ENCODE results near the gene CUX1. TPM values are rescaled to one million over a fixed set of nuclear protein-coding genes. Genes with fewer than 3 reads are reported as not detected.

The CUX1 gene
- total RNA-seq, 2 donors from 2014 or later = 42.0 to 47.5 TPM

- intact Hi-C loops (cut with DNase I) = no loop called here
- no peak for TF ChIP-seq POLR2A (IDR thresholded peaks at IDR 0.05)
- TF ChIP-seq CTCF (IDR thresholded peaks at IDR 0.05) = no peak
- Histone ChIP-seq H3K27me3 (no peaks in the 10 kb centered on the region), H3K36me3 (replicated peaks in 1 of 2; ENCODE audit: insufficient read depth in 1 of 2, low read depth in 2 of 2) (peaks cover 0 to 1% of the 10 kb centered on the region in 2 donors), H3K4me1 (no peaks in the 10 kb centered on the region), H3K9me3 (no peaks in the 10 kb centered on the region), H3K27ac (no peak overlapping the region), H3K4me3 (no peak overlapping the region)
- DNase-seq (no peak), ATAC-seq (no peak)
- 89 to 98% methylated on average over 6 to 7 of the region's 7 CpGs for WGBS, 2 donors
These were observed 336.1 kb downstream of the CUX1 start for GRCh38 chr7:102153599-102153946.

GRCh38 chr7:102154425-102154824 lies 337.0 kb downstream of the CUX1 start:
- TF ChIP-seq POLR2A (IDR thresholded peaks at IDR 0.05) (no peak), CTCF (IDR thresholded peaks at IDR 0.05) (no peak)
- intact Hi-C loops (cut with DNase I) = no loop called here
- Histone ChIP-seq H3K4me3 (no peak overlapping the region), H3K36me3 (replicated peaks in 1 of 2; ENCODE audit: insufficient read depth in 1 of 2, low read depth in 2 of 2) (peaks cover 0 to 1% of the 10 kb centered on the region in 2 donors), H3K9me3 (no peaks in the 10 kb centered on the region), H3K27me3 (no peaks in the 10 kb centered on the region), H3K4me1 (no peaks in the 10 kb centered on the region), H3K27ac (no peak overlapping the region)
- ATAC-seq (no peak), DNase-seq (no peak)
- 97 to 98% methylated on average over 3 of the region's 3 CpGs for WGBS, 2 donors

GRCh38 chr7:102155821-102156441 lies 338.5 kb downstream of the CUX1 start:
- no peak overlapping the region for H3K27ac ChIP-seq
- WGBS, 2 donors = 79 to 83% methylated on average over 10 of the region's 10 CpGs
- H3K27me3 ChIP-seq = no peaks in the 10 kb centered on the region
- no peak overlapping the region for H3K4me3 ChIP-seq
- no peaks in the 10 kb centered on the region for H3K4me1 ChIP-seq
- peaks cover 0 to 1% of the 10 kb centered on the region in 2 donors for H3K36me3 ChIP-seq (replicated peaks in 1 of 2; ENCODE audit: insufficient read depth in 1 of 2, low read depth in 2 of 2)
- DNase-seq (no peak), ATAC-seq (no peak)
- intact Hi-C loops (cut with DNase I) = no loop called here
- TF ChIP-seq CTCF (IDR thresholded peaks at IDR 0.05) (no peak), POLR2A (IDR thresholded peaks at IDR 0.05) (no peak)
- no peaks in the 10 kb centered on the region for H3K9me3 ChIP-seq

- Histone ChIP-seq H3K36me3 (replicated peaks in 1 of 2; ENCODE audit: insufficient read depth in 1 of 2, low read depth in 2 of 2) (peaks cover 0 to 1% of the 10 kb centered on the region in 2 donors), H3K9me3 (no peaks in the 10 kb centered on the region), H3K27ac (no peak overlapping the region), H3K4me1 (no peaks in the 10 kb centered on the region), H3K4me3 (no peak overlapping the region), H3K27me3 (no peaks in the 10 kb centered on the region)
- DNase-seq (no peak), ATAC-seq (no peak)
- intact Hi-C loops (cut with DNase I) = no loop called here
- TF ChIP-seq CTCF (IDR thresholded peaks at IDR 0.05) = no peak
- TF ChIP-seq POLR2A (IDR thresholded peaks at IDR 0.05) = no peak
- WGBS, 2 donors = 98 to 99% methylated on average over 9 of the region's 9 CpGs
These were observed 339.4 kb downstream of the CUX1 start for GRCh38 chr7:102156867-102157266.

- H3K27me3 ChIP-seq = no peaks in the 10 kb centered on the region
- H3K9me3 ChIP-seq = no peaks in the 10 kb centered on the region
- H3K36me3 ChIP-seq (replicated peaks in 1 of 2; ENCODE audit: insufficient read depth in 1 of 2, low read depth in 2 of 2) = no peaks in the 10 kb centered on the region
- TF ChIP-seq CTCF (IDR thresholded peaks at IDR 0.05) (no peak), POLR2A (IDR thresholded peaks at IDR 0.05) (no peak)
- H3K4me3 ChIP-seq = no peak overlapping the region
- ATAC-seq (no peak), DNase-seq (no peak)
- peaks cover 11% of the 10 kb centered on the region for H3K4me1 ChIP-seq
- intact Hi-C loops (cut with DNase I) = no loop called here
- no peak overlapping the region for H3K27ac ChIP-seq
- 86 to 93% methylated on average over 6 of the region's 6 CpGs for WGBS, 2 donors
These were observed 347.7 kb downstream of the CUX1 start for GRCh38 chr7:102165136-102165535.

Measured in body of pancreas (tissue), 4 donors.